A549 (cell line): ENCODE data around the gene CADM1. TPM values are rescaled to one million over a fixed set of nuclear protein-coding genes. Genes with fewer than 3 reads are reported as not detected.

Experiments used
- ATAC-seq, 2 experiments: fragments of 200-7000 bp in 1 of 2; fragments of >200 bp in 1 of 2; cut with Nextera tagmentation in 1 of 2; cut with Tn5 transposase in 1 of 2; 3 replicates each; pipeline versions ENCODE4 v1.8.0 to v1.9.1; 2018 to 2020; ENCODE audit warnings: mild to moderate bottlenecking in 1 of 2, moderate library complexity in 1 of 2
- CTCF ChIA-PET: fragments of 300-600 bp; sonication (Branson Sonifier 250); formaldehyde crosslinking; extraction: SDS; loops from one replicate; lab custom pipeline; 2021; ENCODE audit warnings: antibody characterized with exemption, inconsistent platforms; lab: Yijun Ruan, JAX
- POLR2A ChIA-PET: fragments of 350-600 bp; formaldehyde crosslinking; extraction: SDS; loops from one replicate; lab custom pipeline; 2021; ENCODE audit warnings: antibody characterized with exemption, inconsistent platforms; lab: Yijun Ruan, JAX
- DNase-seq, 2 experiments: peaks; one replicate each; pipeline versions ENCODE4 v3.0.0 to v3.0.0-alpha.2; 2011 to 2016; ENCODE audit warnings: low read depth in 1 of 2, low spot score in 1 of 2
- FAIRE-seq: peaks from 2 replicates; lab custom pipeline; 2011; peaks lifted over from hg19 to GRCh38; lab: Jason Lieb, UNC
- H3K27ac ChIP-seq, 2 experiments: fragments of >200 bp; sonication (Bioruptor Twin); formaldehyde crosslinking; 3 replicates each; pipeline ENCODE4 v1.5.1; 2016 to 2017
- H3K4me1 ChIP-seq: fragments of >200 bp; sonication (Bioruptor Twin); formaldehyde crosslinking; 3 replicates; pipeline ENCODE4 v1.6.1; 2016
- H3K4me2 ChIP-seq: fragments of >200 bp; sonication (Bioruptor Twin); formaldehyde crosslinking; 3 replicates; pipeline ENCODE4 v1.6.1; 2016
- H3K4me3 ChIP-seq: fragments of >200 bp; sonication (Bioruptor Twin); formaldehyde crosslinking; 3 replicates; pipeline ENCODE4 v1.5.1; 2016
- H3K9me3 ChIP-seq: fragments of >200 bp; sonication (Bioruptor Twin); formaldehyde crosslinking; 3 replicates; pipeline ENCODE4 v1.6.1; 2016
- BCL3 ChIP-seq: fragments of >200 bp; sonication (Bioruptor Twin); formaldehyde crosslinking; IDR thresholded peaks from 3 replicates; pipeline ENCODE4 v1.6.1; 2016
- CEBPB ChIP-seq, 2 experiments: fragments of >200 bp in 1 of 2; sonication (Bioruptor Twin) in 1 of 2; formaldehyde crosslinking in 1 of 2; IDR thresholded peaks; 2 replicates each; pipeline ENCODE4 v1.6.1; 2012 to 2016
- CHD4 ChIP-seq: fragments of 200-600 bp; sonication (generic); IDR thresholded peaks from 2 replicates; pipeline ENCODE4 v1.6.1; 2016; ENCODE audit warnings: antibody characterized with exemption, mild to moderate bottlenecking, borderline replicate concordance
- CTCF ChIP-seq: fragments of >200 bp; sonication (Bioruptor Twin); formaldehyde crosslinking; IDR thresholded peaks from 3 replicates; pipeline ENCODE4 v1.5.1; 2016
- E2F6 ChIP-seq: IDR thresholded peaks from 2 replicates; pipeline ENCODE4 v1.6.1; 2012; ENCODE audit warnings: low read depth, borderline replicate concordance
- ESRRA ChIP-seq: fragments of 150-350 bp; IDR thresholded peaks from 2 replicates; pipeline ENCODE4 v1.6.1; 2014; ENCODE audit warnings: mild to moderate bottlenecking, low read length, borderline replicate concordance
- FOSB ChIP-seq: fragments of 250-450 bp; sonication (Bioruptor Pico); IDR thresholded peaks from 2 replicates; pipeline ENCODE4 v1.5.0; 2020; ENCODE audit warnings: mild to moderate bottlenecking, moderate library complexity
- FOSL2 ChIP-seq, 2 experiments: fragments of 450-650 bp in 1 of 2; fragments of >200 bp in 1 of 2; sonication (Bioruptor Twin) in 1 of 2; formaldehyde crosslinking; IDR thresholded peaks; 2 replicates each; pipeline versions ENCODE4 v1.5.0 to v1.6.1; 2016 to 2020; ENCODE audit warnings: mild to moderate bottlenecking in 1 of 2, moderate library complexity in 1 of 2
- JUN ChIP-seq, 2 experiments: fragments of >200 bp; sonication (Bioruptor Twin); formaldehyde crosslinking; IDR thresholded peaks; 2 replicates in 1 of 2; 3 replicates in 1 of 2; pipeline ENCODE4 v1.6.1; 2016 to 2017
- MAX ChIP-seq: IDR thresholded peaks from 2 replicates; pipeline ENCODE4 v1.6.1; 2012
- MAZ ChIP-seq: fragments of 150-350 bp; IDR thresholded peaks from 2 replicates; pipeline ENCODE4 v1.6.1; 2014; ENCODE audit warnings: antibody characterized with exemption, low read depth, low read length, borderline replicate concordance
- MYC ChIP-seq: IDR thresholded peaks from 2 replicates; pipeline ENCODE4 v1.6.1; 2012; ENCODE audit warnings: mild to moderate bottlenecking, inconsistent platforms, low read length, improper control_type of control experiment, borderline replicate concordance
- NPAS2 ChIP-seq: fragments of 250-450 bp; sonication (Bioruptor Pico); IDR thresholded peaks from 2 replicates; pipeline ENCODE4 v1.8.0; 2022; ENCODE audit warnings: mild to moderate bottlenecking, moderate library complexity, borderline replicate concordance
- PBX3 ChIP-seq: IDR thresholded peaks from 2 replicates; pipeline ENCODE4 v1.6.1; 2012
- PHF8 ChIP-seq: fragments of 200-600 bp; sonication (generic); IDR thresholded peaks from 2 replicates; pipeline ENCODE4 v1.6.1; 2016; ENCODE audit warnings: low read depth, mild to moderate bottlenecking, antibody characterized with exemption, moderate library complexity, borderline replicate concordance
- POLR2A ChIP-seq: IDR thresholded peaks from 2 replicates; pipeline ENCODE4 v1.6.1; 2012; ENCODE audit warnings: mild to moderate bottlenecking, low read length
- POLR2AphosphoS2 ChIP-seq: conservative IDR thresholded peaks from 2 replicates; pipeline ENCODE4 v1.6.1; 2012; ENCODE audit warnings: low read length, improper control_type of control experiment, inconsistent platforms
- RAD21 ChIP-seq, 2 experiments: fragments of >200 bp in 1 of 2; sonication (Bioruptor Twin) in 1 of 2; formaldehyde crosslinking in 1 of 2; IDR thresholded peaks in 1 of 2; conservative IDR thresholded peaks in 1 of 2; 2 replicates in 1 of 2; 3 replicates in 1 of 2; pipeline ENCODE4 v1.6.1; 2012 to 2018; ENCODE audit warnings: inconsistent platforms in 1 of 2
- TP53 ChIP-seq: fragments of 250-450 bp; sonication (Bioruptor Pico); IDR thresholded peaks from 2 replicates; pipeline ENCODE4 v1.5.0; 2021; ENCODE audit warnings: mild to moderate bottlenecking, moderate library complexity
- ZC3H11A ChIP-seq: fragments of 450-650 bp; IDR thresholded peaks from 2 replicates; pipeline ENCODE4 v1.6.1; 2014; ENCODE audit warnings: antibody characterized with exemption, mild to moderate bottlenecking
- ZFP36 ChIP-seq: fragments of 450-650 bp; IDR thresholded peaks from 2 replicates; pipeline ENCODE4 v1.6.1; 2014; ENCODE audit warnings: borderline replicate concordance; ENCODE audit not compliant: partially characterized antibody
- WGBS: methylation state at CpG from one replicate; pipeline ENCODE4 v1.1.6; 2017; ENCODE audit errors: missing lambda C conversion rate; 5-methylcytosine and 5-hydroxymethylcytosine counted together
- polyA minus RNA-seq: library from RNA; depleted of rRNA, polyadenylated mRNA; stranded (reverse); fragments of >200 nt; gene quantifications from 2 replicates; pipeline ENCODE4 v1.2.3, GENCODE V29; 2011; rRNA and poly(A)+ RNA removed
- polyA plus RNA-seq, 4 experiments: library from polyadenylated mRNA; depleted of rRNA in 3 of 4; stranded (reverse); fragments of >200 nt; fragmentation: RNase III in 1 of 4; extraction: RNeasy Plus Mini Kit Qiagen cat#74134 plus additional on column Dnase treatment in 1 of 4; gene quantifications; 2 replicates in 3 of 4; 3 replicates in 1 of 4; pipeline ENCODE4 v1.2.3, GENCODE V29; 2011 to 2017

CADM1 gene
- polyA plus RNA-seq (2011; rRNA removed) (36.7 and 59.0 TPM in 2 replicates), polyA plus RNA-seq (2017; fragmentation: RNase III; extraction: RNeasy Plus Mini Kit Qiagen cat#74134 plus additional on column Dnase treatment) (28.0 to 33.4 TPM (median 33.3 TPM) in 3 replicates), polyA minus RNA-seq (58.6 and 60.9 TPM in 2 replicates)
- polyA plus RNA-seq (2012; cell fraction: cytosol; rRNA removed): 14.5 and 14.9 TPM in 2 replicates
- polyA plus RNA-seq (2012; cell fraction: nucleus; rRNA removed): 23.2 and 29.5 TPM in 2 replicates

- TF ChIP-seq POLR2AphosphoS2 (no peak), JUN (IDR thresholded peaks at IDR 0.05) (peak; percentile 40 to 58; a peak in 2 of 5 replicates), FOSB (CRISPR knock-in tag) (no peak), MYC (0 out of 2 replicates have a peak, but pooled peaks have one; percentile 18), FOSL2 (IDR thresholded peaks at IDR 0.05) (no peak), FOSL2 (CRISPR knock-in tag; IDR thresholded peaks at IDR 0.05) (no peak), ESRRA (no peak), PHF8 (peak; percentile 27; the same call in 1 of the 2 replicates), MAZ (peak; percentile 52; the same call in 1 of the 2 replicates), MAX (0 out of 2 replicates have a peak, but pooled peaks have one; percentile 40), TP53 (no peak), RAD21 (conservative IDR thresholded peaks at IDR 0.05 in 1 of 2, IDR thresholded peaks at IDR 0.05 in 1 of 2) (peak; percentile 10 to 32; a peak in 3 of 5 replicates), CHD4 (no peak), CTCF (peak; percentile 13), POLR2A (peak; percentile 93), E2F6 (peak; percentile 59; the same call in 1 of the 2 replicates), ZC3H11A (no peak), NPAS2 (no peak)
- POLR2A ChIA-PET: interaction anchor here (0.6 to 1.1 kb wide), 4 partner anchors 16 to 1629 kb away, joined by 3 to 10 read pairs (median 3); partner anchors contain the start of gene USP28
- Histone ChIP-seq H3K27ac (peak within 1 kb of the TSS; percentile 86 to 95), H3K9me3 (no peaks in the 10 kb centered on the region), H3K4me3 (peak within 1 kb of the TSS; percentile 92), H3K4me1 (peaks cover 12% of the 10 kb centered on the region; the same call in 2 of the 3 replicates), H3K4me2 (peak within 1 kb of the TSS; percentile 94)
- WGBS: under 1% methylated on average over 31 of the region's 76 CpGs
- FAIRE-seq (no peak), ATAC-seq (peak; percentile 89 to 95), DNase-seq (peak; percentile 70 to 92)
- CTCF ChIA-PET: interaction anchor here (0.8 to 2.0 kb wide), 10 partner anchors 11 to 180 kb away, joined by 3 to 14 read pairs (median 3); no protein-coding TSS in a partner anchor
Measured at GRCh38 chr11:115504276-115505158, at the start of gene CADM1. TSS of gene CADM1 (minus strand) at chr11:115504415.

- peaks cover 18% of the 10 kb centered on the region for H3K4me1 ChIP-seq
- H3K4me3 ChIP-seq: no peak overlapping the region
- H3K9me3 ChIP-seq: no peaks in the 10 kb centered on the region
- no peak for ATAC-seq
- H3K4me2 ChIP-seq: no peak overlapping the region
- ChIA-PET POLR2A (no interaction called here), CTCF (interaction anchor here (0.6 kb wide), 2 partner anchors 33 to 854 kb away, joined by 3 to 5 read pairs; no protein-coding TSS in a partner anchor)
- WGBS: 74% methylated on average over 15 of the region's 15 CpGs
- FAIRE-seq: no peak
- no peak overlapping the region for H3K27ac ChIP-seq
- DNase-seq: no peak
- TF ChIP-seq BCL3: no peak
- TF ChIP-seq ZFP36: no peak
- TF ChIP-seq CEBPB (IDR thresholded peaks at IDR 0.05): no peak
- TF ChIP-seq PBX3: no peak
Measured at GRCh38 chr11:115552773-115553438, 48.7 kb upstream of the CADM1 start.
